Naive thymus-derived CD8-positive, alpha-beta T cell (primary cell): ENCODE data around the gene TYR. TPM values are rescaled to one million over a fixed set of nuclear protein-coding genes. Genes with fewer than 3 reads are reported as not detected.
"Not testable (repeated sequence)": the region's sequence is repeated elsewhere in the genome, so short reads cannot be mapped to it uniquely, and the experiment has no call there.

Experiments
- ATAC-seq, 2 donors: fragments of 150-1000 bp; cut with Tn5 transposase in 1 of 2; sonication (Bioruptor Pico), chemical (Tn5 transposase) in 1 of 2; 1 replicate in 1 of 2; 2 replicates in 1 of 2; pipeline ENCODE4 v1.10.0; 2021; ENCODE audit warnings: mild to moderate bottlenecking in 2 of 2, moderate library complexity in 2 of 2
- POLR2A ChIA-PET: fragments of 350-600 bp; sonication (Branson Sonifier 250); formaldehyde crosslinking; loops from one replicate; lab custom pipeline; 2021; ENCODE audit warnings: antibody characterized with exemption; lab: Charles Lee
- DNase-seq, 10 donors: peaks; one replicate each; pipeline versions ENCODE4 v3.0.0 to v3.0.0-alpha.2; 2020 to 2022
- H3K27ac Mint-ChIP-seq, 10 donors: one replicate each; pipeline ENCODE4 v1.8.0; 2020 to 2022; ENCODE audit warnings: mild to moderate bottlenecking in 10 of 10, mixed read lengths in 10 of 10, moderate library complexity in 4 of 10, inconsistent platforms in 1 of 10
- H3K27me3 Mint-ChIP-seq, 5 donors: one replicate each; pipeline ENCODE4 v1.8.0; 2021 to 2022; ENCODE audit warnings: mixed read lengths in 5 of 5
- H3K36me3 Mint-ChIP-seq, 3 donors: one replicate each; pipeline ENCODE4 v1.8.0; 2020 to 2022; ENCODE audit warnings: mixed read lengths in 3 of 3, mild to moderate bottlenecking in 2 of 3, inconsistent platforms in 1 of 3
- H3K4me1 Mint-ChIP-seq, 4 donors: one replicate each; pipeline ENCODE4 v1.8.0; 2021 to 2022; ENCODE audit warnings: mixed read lengths in 4 of 4
- H3K4me3 Mint-ChIP-seq, 10 donors: one replicate each; pipeline ENCODE4 v1.8.0; 2020 to 2022; ENCODE audit warnings: mild to moderate bottlenecking in 10 of 10, mixed read lengths in 10 of 10, moderate library complexity in 6 of 10, inconsistent platforms in 1 of 10
- H3K9me3 Mint-ChIP-seq, 9 donors: one replicate each; pipeline ENCODE4 v1.8.0; 2020 to 2022; ENCODE audit warnings: mixed read lengths in 9 of 9, mild to moderate bottlenecking in 3 of 9, inconsistent platforms in 1 of 9, moderate library complexity in 1 of 9
- polyA plus RNA-seq, 3 donors: library from polyadenylated mRNA; unstranded; fragments of 300-500 nt; fragmentation: Illumina TruSeq; gene quantifications; one replicate each; pipeline ENCODE4 v1.2.3, GENCODE V29; 2021
- total RNA-seq, 8 experiments: library from RNA in 2 of 8; stranded (reverse) in 2 of 8; gene quantifications; one replicate each; pipeline ENCODE4 v1.2.3 and lab custom pipeline; 2021 to 2026

The TYR gene
- total and polyA plus RNA-seq, 5 experiments from 2014 or later = not detected

- Mint-ChIP-seq H3K27ac (no peak overlapping the region), H3K9me3 (peaks cover 0 to 9% (median 0%) of the 10 kb centered on the region in 9 donors), H3K4me1 (no peaks in the 10 kb centered on the region), H3K36me3 (peaks cover 0 to 3% (median 0%) of the 10 kb centered on the region in 3 donors), H3K4me3 (no peak overlapping the region), H3K27me3 (peaks cover 0 to 12% (median 5%) of the 10 kb centered on the region in 5 donors)
- POLR2A ChIA-PET = no interaction called here
- ATAC-seq = no peak
- DNase-seq = no peak
Observed at GRCh38 chr11:89279176-89279575, 101.5 kb downstream of the TYR start.

GRCh38 chr11:89281032-89281677, 103.5 kb downstream of the TYR start:
- H3K4me3 Mint-ChIP-seq, POLR2A ChIA-PET, H3K36me3 Mint-ChIP-seq, H3K9me3 Mint-ChIP-seq, DNase-seq, ATAC-seq, H3K4me1 Mint-ChIP-seq, H3K27ac Mint-ChIP-seq: not testable (repeated sequence)
- H3K27me3 Mint-ChIP-seq = peaks cover 0 to 12% (median 5%) of the 10 kb centered on the region in 5 donors

GRCh38 chr11:89286601-89287000, 108.9 kb downstream of the TYR start:
- H3K4me3 Mint-ChIP-seq, ATAC-seq, H3K4me1 Mint-ChIP-seq, H3K9me3 Mint-ChIP-seq, H3K36me3 Mint-ChIP-seq, POLR2A ChIA-PET, H3K27me3 Mint-ChIP-seq: not testable (repeated sequence)
- DNase-seq = peak in 1 of 10 donors; percentile 1
- H3K27ac Mint-ChIP-seq = peak overlapping the region in 1 of 10 donors; percentile 12

GRCh38 chr11:89288004-89288403, 110.3 kb downstream of the TYR start:
- H3K4me3 Mint-ChIP-seq, H3K4me1 Mint-ChIP-seq, H3K9me3 Mint-ChIP-seq, POLR2A ChIA-PET, H3K27ac Mint-ChIP-seq, DNase-seq, H3K36me3 Mint-ChIP-seq, H3K27me3 Mint-ChIP-seq, ATAC-seq: not testable (repeated sequence)

GRCh38 chr11:89293965-89294679, 116.4 kb downstream of the TYR start:
- H3K36me3 Mint-ChIP-seq = no peaks in the 10 kb centered on the region
- POLR2A ChIA-PET = no interaction called here
- H3K4me3 Mint-ChIP-seq = no peak overlapping the region
- no peak overlapping the region for H3K27ac Mint-ChIP-seq
- H3K4me1 Mint-ChIP-seq = no peaks in the 10 kb centered on the region
- no peak for ATAC-seq
- peaks cover 0 to 9% (median 2%) of the 10 kb centered on the region in 5 donors for H3K27me3 Mint-ChIP-seq
- H3K9me3 Mint-ChIP-seq = no peaks in the 10 kb centered on the region
- DNase-seq = peak in 1 of 10 donors; percentile 30

GRCh38 chr11:89295023-89295422, 117.3 kb downstream of the TYR start:
- not testable (repeated sequence) for H3K4me3 Mint-ChIP-seq

GRCh38 chr11:89303029-89303428, 125.4 kb downstream of the TYR start:
- H3K27ac Mint-ChIP-seq, H3K27me3 Mint-ChIP-seq, ATAC-seq, H3K36me3 Mint-ChIP-seq, DNase-seq, H3K9me3 Mint-ChIP-seq, H3K4me1 Mint-ChIP-seq, H3K4me3 Mint-ChIP-seq, POLR2A ChIA-PET: not testable (repeated sequence)

More at GRCh38 chr11:89295023-89295422, 117.3 kb downstream of the TYR start:
- DNase-seq, H3K27ac Mint-ChIP-seq, ATAC-seq, H3K36me3 Mint-ChIP-seq, POLR2A ChIA-PET, H3K4me1 Mint-ChIP-seq, H3K9me3 Mint-ChIP-seq, H3K27me3 Mint-ChIP-seq: not testable (repeated sequence)

- H3K4me3 Mint-ChIP-seq, POLR2A ChIA-PET, H3K36me3 Mint-ChIP-seq, H3K27ac Mint-ChIP-seq, H3K27me3 Mint-ChIP-seq, DNase-seq, H3K9me3 Mint-ChIP-seq, H3K4me1 Mint-ChIP-seq, ATAC-seq: not testable (repeated sequence)
Observed at GRCh38 chr11:89308272-89308671, 130.6 kb downstream of the TYR start.

GRCh38 chr11:89309321-89309985, 131.8 kb downstream of the TYR start:
- H3K27me3 Mint-ChIP-seq, ATAC-seq, H3K4me1 Mint-ChIP-seq, H3K36me3 Mint-ChIP-seq, DNase-seq, H3K27ac Mint-ChIP-seq, H3K4me3 Mint-ChIP-seq, POLR2A ChIA-PET, H3K9me3 Mint-ChIP-seq: not testable (repeated sequence)

GRCh38 chr11:89310607-89311006, 132.9 kb downstream of the TYR start:
- DNase-seq, H3K27me3 Mint-ChIP-seq, H3K4me3 Mint-ChIP-seq, POLR2A ChIA-PET, ATAC-seq, H3K9me3 Mint-ChIP-seq, H3K27ac Mint-ChIP-seq, H3K36me3 Mint-ChIP-seq, H3K4me1 Mint-ChIP-seq: not testable (repeated sequence)

- DNase-seq (no peak), ATAC-seq (no peak)
- Mint-ChIP-seq H3K36me3 (no peaks in the 10 kb centered on the region), H3K9me3 (peaks cover 0 to 3% (median 0%) of the 10 kb centered on the region in 9 donors), H3K27me3 (no peaks in the 10 kb centered on the region), H3K4me1 (no peaks in the 10 kb centered on the region), H3K4me3 (no peak overlapping the region), H3K27ac (no peak overlapping the region)
- POLR2A ChIA-PET = no interaction called here
Observed at GRCh38 chr11:89321401-89321800, 143.7 kb downstream of the TYR start.

- Mint-ChIP-seq H3K36me3 (no peaks in the 10 kb centered on the region), H3K4me3 (no peak overlapping the region), H3K4me1 (no peaks in the 10 kb centered on the region), H3K27me3 (no peaks in the 10 kb centered on the region), H3K27ac (no peak overlapping the region), H3K9me3 (peaks cover 0 to 3% (median 0%) of the 10 kb centered on the region in 9 donors)
- DNase-seq (no peak), ATAC-seq (no peak)
- POLR2A ChIA-PET = no interaction called here
Observed at GRCh38 chr11:89327885-89328284, 150.2 kb downstream of the TYR start.

- H3K4me1 Mint-ChIP-seq, ATAC-seq, H3K27me3 Mint-ChIP-seq, DNase-seq, POLR2A ChIA-PET, H3K9me3 Mint-ChIP-seq, H3K4me3 Mint-ChIP-seq, H3K27ac Mint-ChIP-seq, H3K36me3 Mint-ChIP-seq: not testable (repeated sequence)
Observed at GRCh38 chr11:89331940-89332339, 154.3 kb downstream of the TYR start.
